22Rv1 (cell line): ENCODE data around the gene FDPS.

Experiments
- H3K27ac ChIP-seq: fragments of 450-650 bp; 2 replicates; pipeline ENCODE4 v1.5.1; 2017
- ZFX ChIP-seq: fragments of 450-650 bp; IDR thresholded peaks from 2 replicates; pipeline ENCODE4 v1.6.1; 2017; ENCODE audit warnings: antibody characterized with exemption, borderline replicate concordance
- TF ChIP-seq, protein P1 (sequence below): fragments of 450-650 bp; IDR thresholded peaks from 2 replicates; pipeline ENCODE4 v1.5.1; 2017; ENCODE audit warnings: mild to moderate bottlenecking

Gene FDPS

GRCh38 chr1:155267373-155267772 is 41.3 kb upstream of the FDPS start:
- H3K27ac ChIP-seq = peak overlapping the region; percentile 7; the same call in 1 of the 2 replicates
- TF ChIP-seq, protein P1, sequence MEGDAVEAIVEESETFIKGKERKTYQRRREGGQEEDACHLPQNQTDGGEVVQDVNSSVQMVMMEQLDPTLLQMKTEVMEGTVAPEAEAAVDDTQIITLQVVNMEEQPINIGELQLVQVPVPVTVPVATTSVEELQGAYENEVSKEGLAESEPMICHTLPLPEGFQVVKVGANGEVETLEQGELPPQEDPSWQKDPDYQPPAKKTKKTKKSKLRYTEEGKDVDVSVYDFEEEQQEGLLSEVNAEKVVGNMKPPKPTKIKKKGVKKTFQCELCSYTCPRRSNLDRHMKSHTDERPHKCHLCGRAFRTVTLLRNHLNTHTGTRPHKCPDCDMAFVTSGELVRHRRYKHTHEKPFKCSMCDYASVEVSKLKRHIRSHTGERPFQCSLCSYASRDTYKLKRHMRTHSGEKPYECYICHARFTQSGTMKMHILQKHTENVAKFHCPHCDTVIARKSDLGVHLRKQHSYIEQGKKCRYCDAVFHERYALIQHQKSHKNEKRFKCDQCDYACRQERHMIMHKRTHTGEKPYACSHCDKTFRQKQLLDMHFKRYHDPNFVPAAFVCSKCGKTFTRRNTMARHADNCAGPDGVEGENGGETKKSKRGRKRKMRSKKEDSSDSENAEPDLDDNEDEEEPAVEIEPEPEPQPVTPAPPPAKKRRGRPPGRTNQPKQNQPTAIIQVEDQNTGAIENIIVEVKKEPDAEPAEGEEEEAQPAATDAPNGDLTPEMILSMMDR = no peak
- TF ChIP-seq ZFX = no peak

DNA sequence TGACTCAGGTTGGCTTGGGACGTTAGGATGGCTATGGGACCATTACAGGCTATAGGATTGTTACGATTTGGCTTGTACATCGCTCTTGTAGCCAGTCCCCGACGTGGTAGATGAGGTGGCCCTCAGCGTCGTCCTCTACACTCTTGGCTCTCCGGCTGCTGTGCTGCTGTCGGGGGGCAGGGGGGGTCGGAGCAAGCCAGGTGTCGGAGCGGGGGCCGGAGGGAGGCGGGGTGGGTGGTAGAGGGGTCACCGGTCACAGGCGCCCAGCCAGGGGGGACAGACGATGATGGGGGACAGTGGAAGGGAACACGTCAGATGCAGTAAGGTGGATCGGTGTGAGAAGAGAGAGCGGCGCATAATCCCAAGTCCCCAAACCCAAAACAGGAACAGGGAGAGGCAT is 40.0 kb upstream of the FDPS start:
- H3K27ac ChIP-seq = peak overlapping the region; percentile 7; the same call in 1 of the 2 replicates
- TF ChIP-seq ZFX = no peak
- TF ChIP-seq, protein P1 = no peak

- no peak overlapping the region for H3K27ac ChIP-seq
- TF ChIP-seq, protein P1 = no peak
- no peak for TF ChIP-seq ZFX
These were observed 39.3 kb upstream of the FDPS start for GRCh38 chr1:155269381-155269780.

- peak overlapping the region; percentile 100 for H3K27ac ChIP-seq
- TF ChIP-seq ZFX = no peak
- TF ChIP-seq, protein P1 = no peak
These were observed 36.0 kb upstream of the FDPS start for GRCh38 chr1:155272466-155273342.

DNA sequence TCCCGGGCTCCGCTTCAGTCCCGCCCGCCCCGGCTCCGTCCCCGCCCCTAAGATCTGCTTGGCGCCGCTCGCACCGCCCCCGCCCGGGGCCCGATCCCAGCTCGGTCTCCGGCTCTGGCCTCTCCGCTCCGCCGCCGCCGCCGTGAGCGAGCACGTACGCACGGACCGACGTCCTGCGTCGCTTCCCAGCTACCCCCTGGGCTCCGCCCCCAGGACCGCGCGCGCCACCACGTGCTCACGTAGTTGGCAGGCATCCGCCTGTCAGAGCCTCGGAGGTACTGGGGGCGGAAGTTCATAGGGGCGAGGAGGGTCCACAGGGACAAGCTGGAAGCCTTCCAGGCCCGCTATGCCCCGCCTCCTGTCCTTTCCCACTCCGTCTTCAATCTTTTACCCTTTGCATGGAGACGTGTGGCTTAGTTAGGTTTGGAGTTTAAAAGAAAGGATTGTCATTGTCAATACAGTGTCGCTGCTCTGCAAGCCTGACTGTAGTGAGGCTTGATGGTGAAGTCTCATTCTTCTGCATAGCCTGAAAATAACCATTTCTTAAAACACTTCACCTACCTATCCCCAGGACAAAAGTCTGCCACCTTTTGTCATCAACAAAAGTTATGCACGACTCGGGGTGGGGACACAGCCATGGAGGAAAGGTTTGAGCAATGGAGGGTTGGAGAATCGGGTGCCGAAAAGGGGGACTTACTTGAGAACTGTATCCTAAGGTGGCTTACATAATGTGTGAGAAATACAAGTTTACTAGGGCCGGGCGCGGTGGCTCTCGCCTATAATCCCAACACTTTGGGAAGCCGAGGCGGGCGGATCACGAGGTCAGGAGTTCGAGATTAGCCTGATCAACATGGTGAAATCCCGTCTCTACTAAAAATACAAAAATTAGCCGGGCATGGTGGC is 35.1 kb upstream of the FDPS start, which contains the start of gene CLK2:
Gene CLK2 (minus strand): TSS at position 162 of the 903 bp plus-strand sequence. CDS start 2,527 bp downstream, outside the sequence.
- peak within 1 kb of the TSS; percentile 100 for H3K27ac ChIP-seq
- no peak for TF ChIP-seq ZFX

DNA sequence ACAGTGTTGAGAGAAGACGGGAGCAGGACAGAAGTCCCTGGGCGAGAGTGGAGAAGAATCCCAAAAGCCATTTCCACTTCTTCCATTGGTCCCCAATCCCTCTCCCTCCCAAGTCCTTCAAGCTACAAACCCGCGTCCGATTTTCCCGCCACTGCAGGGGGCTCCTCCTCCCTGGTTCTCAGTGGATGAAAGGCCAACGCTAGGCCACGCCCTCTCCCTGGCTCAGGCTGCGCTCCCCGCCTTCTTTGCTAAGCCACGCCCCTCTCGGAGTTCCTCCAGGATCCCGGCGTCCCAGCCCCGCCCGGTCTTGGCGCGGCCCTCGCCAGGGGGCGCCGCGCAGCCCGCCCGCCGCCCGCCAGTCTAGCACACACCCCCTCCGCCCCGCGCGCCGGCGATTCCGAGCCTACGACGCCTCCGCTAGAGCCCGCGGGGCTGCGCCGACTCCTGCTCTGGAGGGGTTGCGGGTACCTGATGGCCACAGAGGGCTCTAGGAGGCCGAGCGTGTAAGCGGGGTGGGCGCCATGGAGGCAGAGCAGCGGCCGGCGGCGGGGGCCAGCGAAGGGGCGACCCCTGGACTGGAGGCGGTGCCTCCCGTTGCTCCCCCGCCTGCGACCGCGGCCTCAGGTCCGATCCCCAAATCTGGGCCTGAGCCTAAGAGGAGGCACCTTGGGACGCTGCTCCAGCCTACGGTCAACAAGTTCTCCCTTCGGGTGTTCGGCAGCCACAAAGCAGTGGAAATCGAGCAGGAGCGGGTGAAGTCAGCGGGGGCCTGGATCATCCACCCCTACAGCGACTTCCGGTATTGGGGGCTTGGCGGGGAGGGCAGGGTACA is 31.4 kb upstream of the FDPS start, which contains the start of gene HCN3:
Gene HCN3 (plus strand): TSS at position 394 of the 832 bp plus-strand sequence. CDS start 128 bp downstream, at position 522.
- TF ChIP-seq ZFX = no peak
- TF ChIP-seq, protein P1 = peak; percentile 98
- H3K27ac ChIP-seq = peak within 1 kb of the TSS; percentile 77
